HCT116 (cell line): ENCODE measurements around the gene MED13L. TPM values are rescaled to one million over a fixed set of nuclear protein-coding genes. Genes with fewer than 3 reads are reported as not detected.

ENCODE experiments used
- ATAC-seq: fragments of 200-7000 bp; cut with Tn5 transposase; 2 replicates; pipeline ENCODE4 v1.9.1; 2020; ENCODE audit warnings: mild to moderate bottlenecking, moderate library complexity
- BruUV-seq: library from RNA; stranded (reverse); fragments of 400-500 nt; replicated peaks from 2 replicates; lab custom pipeline; 2021; lab: Mats Ljungman, UMichigan
- CTCF ChIA-PET: fragments of 300-600 bp; sonication (Branson Sonifier 250); formaldehyde crosslinking; loops from one replicate; lab custom pipeline; 2021; ENCODE audit warnings: antibody characterized with exemption; lab: Charles Lee
- POLR2A ChIA-PET: fragments of 300-600, 350-600 bp; sonication (Branson Sonifier 250); formaldehyde crosslinking; loops from one replicate; lab custom pipeline; 2021; ENCODE audit warnings: antibody characterized with exemption; lab: Charles Lee
- RAD21 ChIA-PET, 2 experiments: fragments of 300-600 bp; sonication (Branson Sonifier 250); formaldehyde crosslinking; loops; one replicate each; lab custom pipeline; 2023; ENCODE audit warnings: low total read pairs in 2 of 2; ENCODE audit not compliant: uncharacterized antibody in 2 of 2, unreplicated experiment in 2 of 2, low non-redundant PET in 1 of 2; lab: Charles Lee
- DNase-seq: peaks from one replicate; pipeline ENCODE4 v3.0.0-alpha.2; 2010; ENCODE audit warnings: low read depth, low spot score
- H2AFZ ChIP-seq: fragments of 200-600 bp; shearing (Covaris generic), sonication (generic); 2 replicates; pipeline ENCODE4 v1.6.1; 2017; ENCODE audit warnings: low read depth, mixed run types, mixed read lengths, antibody characterized with exemption, low read length; ENCODE audit not compliant: poor library complexity, severe bottlenecking
- H3K27ac ChIP-seq: 2 replicates; pipeline ENCODE4 v1.5.1; 2012; ENCODE audit warnings: low read depth, low read length
- H3K27me3 ChIP-seq: fragments of 200-600 bp; sonication (generic); 2 replicates; pipeline ENCODE4 v1.6.1; 2016; ENCODE audit warnings: mixed run types, low read length, mixed read lengths; ENCODE audit not compliant: insufficient read depth
- H3K36me3 ChIP-seq, 2 experiments: fragments of 200-500 bp in 1 of 2; fragments of 200-600 bp in 1 of 2; sonication (Bioruptor generic) in 1 of 2; sonication (generic) in 1 of 2; 2 replicates each; pipeline versions ENCODE4 v1.5.1 to v1.6.1; 2014 to 2016; ENCODE audit warnings: low read length in 2 of 2, inconsistent platforms in 1 of 2, mixed read lengths in 1 of 2, mixed run types in 1 of 2; ENCODE audit not compliant: insufficient read depth in 2 of 2, control insufficient read depth in 1 of 2
- H3K4me1 ChIP-seq, 2 experiments: fragments of 200-600 bp in 1 of 2; sonication (generic) in 1 of 2; 2 replicates each; pipeline versions ENCODE4 v1.5.1 to v1.6.1; 2012 to 2017; ENCODE audit warnings: low read length in 2 of 2, inconsistent platforms in 1 of 2, mild to moderate bottlenecking in 1 of 2, mixed read lengths in 1 of 2, mixed run types in 1 of 2, moderate library complexity in 1 of 2; ENCODE audit not compliant: insufficient read depth in 2 of 2, control insufficient read depth in 1 of 2
- H3K4me2 ChIP-seq: fragments of 200-600 bp; sonication (generic); 2 replicates; pipeline ENCODE4 v1.6.1; 2017; ENCODE audit warnings: mixed run types, low read length, mixed read lengths
- H3K4me3 ChIP-seq, 2 experiments: fragments of 200-600 bp in 1 of 2; sonication (generic) in 1 of 2; replicated peaks in 1 of 2; 2 replicates each; pipeline ENCODE4 v1.5.1; 2011 to 2016; ENCODE audit warnings: low read length in 2 of 2, control low read depth in 1 of 2, low read depth in 1 of 2, mild to moderate bottlenecking in 1 of 2, mixed read lengths in 1 of 2, mixed run types in 1 of 2
- H3K79me2 ChIP-seq: fragments of 200-600 bp; sonication (generic); 2 replicates; pipeline ENCODE4 v1.6.1; 2017; ENCODE audit warnings: mild to moderate bottlenecking, mixed run types, low read length, moderate library complexity, mixed read lengths; ENCODE audit not compliant: insufficient read depth
- H3K9ac ChIP-seq: fragments of 200-600 bp; sonication (generic); 2 replicates; pipeline ENCODE4 v1.6.1; 2016; ENCODE audit warnings: low read length, mixed read lengths
- H3K9me2 ChIP-seq: fragments of 200-600 bp; sonication (generic), shearing (Covaris generic); 2 replicates; pipeline ENCODE4 v1.6.1; 2017; ENCODE audit warnings: mixed run types, mild to moderate bottlenecking, moderate library complexity; ENCODE audit not compliant: insufficient read depth
- H3K9me3 ChIP-seq, 2 experiments: fragments of 200-500 bp in 1 of 2; fragments of 200-600 bp in 1 of 2; sonication (Bioruptor generic) in 1 of 2; sonication (generic) in 1 of 2; 2 replicates each; pipeline ENCODE4 v1.6.1; 2014 to 2017; ENCODE audit warnings: low read length in 2 of 2, mixed read lengths in 2 of 2, inconsistent platforms in 1 of 2, low read depth in 1 of 2, mild to moderate bottlenecking in 1 of 2, mixed run types in 1 of 2, moderate library complexity in 1 of 2; ENCODE audit not compliant: control insufficient read depth in 1 of 2, insufficient read depth in 1 of 2
- H4K20me1 ChIP-seq: fragments of 200-600 bp; sonication (generic), shearing (Covaris generic); 2 replicates; pipeline ENCODE4 v1.6.1; 2017; ENCODE audit warnings: mixed run types, mild to moderate bottlenecking, moderate library complexity; ENCODE audit not compliant: insufficient read depth
- ATF3 ChIP-seq: IDR thresholded peaks from 2 replicates; pipeline ENCODE4 v1.6.1; 2012
- CBX3 ChIP-seq: IDR thresholded peaks from 2 replicates; pipeline ENCODE4 v1.6.1; 2012; ENCODE audit warnings: low read depth
- CEBPB ChIP-seq: IDR thresholded peaks from 2 replicates; pipeline ENCODE4 v1.6.1; 2012; ENCODE audit warnings: low read depth
- CTCF ChIP-seq, 3 experiments: fragments of 200-600 bp in 1 of 3; sonication (generic) in 1 of 3; IDR thresholded peaks in 2 of 3; conservative IDR thresholded peaks in 1 of 3; 2 replicates each; pipeline ENCODE4 v1.5.1; 2012 to 2017; ENCODE audit warnings: low read depth in 2 of 3, low read length in 2 of 3, antibody characterized with exemption in 1 of 3, borderline replicate concordance in 1 of 3, control low read depth in 1 of 3, mild to moderate bottlenecking in 1 of 3, mixed read lengths in 1 of 3, mixed run types in 1 of 3, moderate library complexity in 1 of 3; ENCODE audit not compliant: insufficient read depth in 1 of 3
- EGR1 ChIP-seq: IDR thresholded peaks from 2 replicates; pipeline ENCODE4 v1.6.1; 2012; ENCODE audit warnings: low read depth
- ELF1 ChIP-seq: IDR thresholded peaks from 2 replicates; pipeline ENCODE4 v1.6.1; 2012; ENCODE audit warnings: low read depth, borderline replicate concordance
- EZH2 ChIP-seq: fragments of 200-600 bp; sonication (generic); IDR thresholded peaks from 2 replicates; pipeline ENCODE4 v1.6.1; 2017; ENCODE audit warnings: antibody characterized with exemption, mixed run types
- FOSL1 ChIP-seq: IDR thresholded peaks from 2 replicates; pipeline ENCODE4 v1.6.1; 2012; ENCODE audit warnings: low read depth
- JUND ChIP-seq: IDR thresholded peaks from 2 replicates; pipeline ENCODE4 v1.6.1; 2012
- POLR2A ChIP-seq: IDR thresholded peaks from 2 replicates; pipeline ENCODE4 v1.7.0; 2011; ENCODE audit warnings: borderline replicate concordance; ENCODE audit not compliant: insufficient read depth, insufficient read length; ENCODE audit errors: extremely low read depth
- POLR2AphosphoS5 ChIP-seq: IDR thresholded peaks from 2 replicates; pipeline ENCODE4 v1.6.1; 2011; ENCODE audit warnings: mild to moderate bottlenecking, low read depth, low read length, moderate library complexity
- RAD21 ChIP-seq: IDR thresholded peaks from 2 replicates; pipeline ENCODE4 v1.6.1; 2012; ENCODE audit warnings: low read depth, mild to moderate bottlenecking
- SIN3A ChIP-seq: IDR thresholded peaks from 2 replicates; pipeline ENCODE4 v1.6.1; 2012; ENCODE audit warnings: low read depth
- SRF ChIP-seq: IDR thresholded peaks from 2 replicates; pipeline ENCODE4 v1.6.1; 2012; ENCODE audit warnings: low read depth
- YY1 ChIP-seq: IDR thresholded peaks from 2 replicates; pipeline ENCODE4 v1.6.1; 2011; ENCODE audit warnings: low read length, low read depth, moderate library complexity, mild to moderate bottlenecking; ENCODE audit not compliant: insufficient replicate concordance; ENCODE audit errors: extremely low read depth
- ZBTB33 ChIP-seq: IDR thresholded peaks from 2 replicates; pipeline ENCODE4 v1.6.1; 2011; ENCODE audit warnings: mild to moderate bottlenecking, low read length, moderate library complexity; ENCODE audit not compliant: insufficient replicate concordance; ENCODE audit errors: extremely low read depth
- ZFX ChIP-seq: fragments of 450-650 bp; IDR thresholded peaks from 2 replicates; pipeline ENCODE4 v1.6.1; 2017
- ZNF274 ChIP-seq: fragments of 200-500 bp; sonication (Bioruptor generic); IDR thresholded peaks from 2 replicates; pipeline ENCODE4 v1.6.1; 2014; ENCODE audit warnings: mild to moderate bottlenecking, low read depth, low read length, inconsistent platforms
- intact Hi-C: fragments of 100-400 bp; cut with micrococcal nuclease; formaldehyde crosslinking; loops from 2 replicates; pipeline ENCODE4 v1.10.0; 2022
- total RNA-seq: library from RNA; stranded (reverse); gene quantifications from one replicate; pipeline ENCODE4 v1.2.1, GENCODE V29; 2021; ENCODE audit not compliant: unreplicated experiment
- TF ChIP-seq, protein P1 (sequence below): IDR thresholded peaks from 2 replicates; pipeline ENCODE4 v1.6.1; 2012; ENCODE audit warnings: low read depth
- TF ChIP-seq, protein P2 (sequence below): IDR thresholded peaks from 2 replicates; pipeline ENCODE4 v1.6.1; 2012

Gene MED13L
- total RNA-seq, 1 experiment from 2014 or later = 176 TPM

DNA sequence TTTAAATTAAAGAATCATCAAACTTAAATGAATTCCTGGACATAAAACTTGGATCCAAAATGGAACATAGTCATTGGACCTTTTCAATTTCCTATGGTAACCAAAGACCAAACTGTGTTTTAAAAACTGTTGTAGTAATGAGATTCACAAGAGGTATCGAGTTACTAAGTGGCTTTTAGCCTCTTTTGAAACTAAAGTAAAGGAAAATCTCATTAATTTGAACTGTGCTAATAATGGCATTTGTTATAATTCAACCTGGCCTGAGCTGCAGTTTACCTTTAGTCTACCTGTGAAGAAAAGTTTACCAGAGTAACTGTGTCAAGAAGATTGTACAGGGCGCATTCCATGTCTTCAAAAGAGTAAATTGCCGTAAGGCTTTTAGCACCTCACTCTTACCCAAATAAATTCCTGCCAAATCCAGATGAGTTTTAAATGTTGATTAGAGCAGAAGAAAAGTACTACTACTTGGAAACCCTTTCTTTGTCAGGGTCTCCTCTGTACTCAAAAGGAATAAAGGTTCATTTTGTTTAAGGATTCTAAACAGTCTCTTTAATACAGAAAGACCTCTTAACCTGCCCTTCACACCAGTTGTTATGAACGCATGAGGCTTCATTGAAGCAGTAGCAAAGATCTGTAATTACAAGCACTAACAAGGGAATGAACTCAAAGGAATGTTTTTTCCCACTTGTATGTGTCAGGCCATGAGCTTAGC lies 17.1 kb upstream of the MED13L start:
- H4K20me1 ChIP-seq = no peaks in the 10 kb centered on the region
- ATAC-seq (no peak), DNase-seq (no peak)
- no peaks in the 10 kb centered on the region for H3K79me2 ChIP-seq
- RAD21 ChIA-PET = no interaction called here
- no peak overlapping the region for H3K9ac ChIP-seq
- TF ChIP-seq RAD21 (no peak), EGR1 (no peak), ELF1 (no peak), ZFX (no peak), CBX3 (no peak), SIN3A (no peak), ATF3 (no peak), ZBTB33 (no peak), POLR2A (no peak), YY1 (no peak), SRF (no peak), ZNF274 (no peak), POLR2AphosphoS5 (no peak), CTCF (IDR thresholded peaks at IDR 0.05 in 2 of 3, conservative IDR thresholded peaks at IDR 0.05 in 1 of 3; ENCODE audit: borderline replicate concordance in 1 of 3, insufficient read depth in 1 of 3, low read depth in 2 of 3, low read length in 2 of 3) (no peak), CEBPB (no peak), JUND (no peak), FOSL1 (no peak), EZH2 (no peak)
- TF ChIP-seq, protein P1, sequence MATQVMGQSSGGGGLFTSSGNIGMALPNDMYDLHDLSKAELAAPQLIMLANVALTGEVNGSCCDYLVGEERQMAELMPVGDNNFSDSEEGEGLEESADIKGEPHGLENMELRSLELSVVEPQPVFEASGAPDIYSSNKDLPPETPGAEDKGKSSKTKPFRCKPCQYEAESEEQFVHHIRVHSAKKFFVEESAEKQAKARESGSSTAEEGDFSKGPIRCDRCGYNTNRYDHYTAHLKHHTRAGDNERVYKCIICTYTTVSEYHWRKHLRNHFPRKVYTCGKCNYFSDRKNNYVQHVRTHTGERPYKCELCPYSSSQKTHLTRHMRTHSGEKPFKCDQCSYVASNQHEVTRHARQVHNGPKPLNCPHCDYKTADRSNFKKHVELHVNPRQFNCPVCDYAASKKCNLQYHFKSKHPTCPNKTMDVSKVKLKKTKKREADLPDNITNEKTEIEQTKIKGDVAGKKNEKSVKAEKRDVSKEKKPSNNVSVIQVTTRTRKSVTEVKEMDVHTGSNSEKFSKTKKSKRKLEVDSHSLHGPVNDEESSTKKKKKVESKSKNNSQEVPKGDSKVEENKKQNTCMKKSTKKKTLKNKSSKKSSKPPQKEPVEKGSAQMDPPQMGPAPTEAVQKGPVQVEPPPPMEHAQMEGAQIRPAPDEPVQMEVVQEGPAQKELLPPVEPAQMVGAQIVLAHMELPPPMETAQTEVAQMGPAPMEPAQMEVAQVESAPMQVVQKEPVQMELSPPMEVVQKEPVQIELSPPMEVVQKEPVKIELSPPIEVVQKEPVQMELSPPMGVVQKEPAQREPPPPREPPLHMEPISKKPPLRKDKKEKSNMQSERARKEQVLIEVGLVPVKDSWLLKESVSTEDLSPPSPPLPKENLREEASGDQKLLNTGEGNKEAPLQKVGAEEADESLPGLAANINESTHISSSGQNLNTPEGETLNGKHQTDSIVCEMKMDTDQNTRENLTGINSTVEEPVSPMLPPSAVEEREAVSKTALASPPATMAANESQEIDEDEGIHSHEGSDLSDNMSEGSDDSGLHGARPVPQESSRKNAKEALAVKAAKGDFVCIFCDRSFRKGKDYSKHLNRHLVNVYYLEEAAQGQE = no peak
- TF ChIP-seq, protein P2, sequence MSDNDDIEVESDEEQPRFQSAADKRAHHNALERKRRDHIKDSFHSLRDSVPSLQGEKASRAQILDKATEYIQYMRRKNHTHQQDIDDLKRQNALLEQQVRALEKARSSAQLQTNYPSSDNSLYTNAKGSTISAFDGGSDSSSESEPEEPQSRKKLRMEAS = no peak
- H3K9me3 ChIP-seq = no peaks in the 10 kb centered on the region
- no peak overlapping the region for H3K27ac ChIP-seq
- intact Hi-C loops = no loop called here
- H3K27me3 ChIP-seq = no peaks in the 10 kb centered on the region
- H3K4me3 ChIP-seq = no peak overlapping the region
- H3K4me1 ChIP-seq = peaks cover 3 to 7% of the 10 kb centered on the region in 2 experiments; a peak in 3 of 4 replicates
- POLR2A ChIA-PET = no interaction called here
- no peaks in the 10 kb centered on the region for H3K9me2 ChIP-seq
- CTCF ChIA-PET = no interaction called here
- no peaks in the 10 kb centered on the region for H3K36me3 ChIP-seq
- no TSS peak for BruUV-seq
- no peak overlapping the region for H3K4me2 ChIP-seq
- H2AFZ ChIP-seq = no peak overlapping the region
